ENCODE results near the gene RBM20. TPM values are rescaled to one million over a fixed set of nuclear protein-coding genes. Genes with fewer than 3 reads are reported as not detected.

Gene RBM20
- total and polyA plus RNA-seq, 2 of the 13 experiments (the other 11 are each of a cell fraction or from before 2014, with no cell fraction given), result 0.02 to 0.22 TPM

DNA sequence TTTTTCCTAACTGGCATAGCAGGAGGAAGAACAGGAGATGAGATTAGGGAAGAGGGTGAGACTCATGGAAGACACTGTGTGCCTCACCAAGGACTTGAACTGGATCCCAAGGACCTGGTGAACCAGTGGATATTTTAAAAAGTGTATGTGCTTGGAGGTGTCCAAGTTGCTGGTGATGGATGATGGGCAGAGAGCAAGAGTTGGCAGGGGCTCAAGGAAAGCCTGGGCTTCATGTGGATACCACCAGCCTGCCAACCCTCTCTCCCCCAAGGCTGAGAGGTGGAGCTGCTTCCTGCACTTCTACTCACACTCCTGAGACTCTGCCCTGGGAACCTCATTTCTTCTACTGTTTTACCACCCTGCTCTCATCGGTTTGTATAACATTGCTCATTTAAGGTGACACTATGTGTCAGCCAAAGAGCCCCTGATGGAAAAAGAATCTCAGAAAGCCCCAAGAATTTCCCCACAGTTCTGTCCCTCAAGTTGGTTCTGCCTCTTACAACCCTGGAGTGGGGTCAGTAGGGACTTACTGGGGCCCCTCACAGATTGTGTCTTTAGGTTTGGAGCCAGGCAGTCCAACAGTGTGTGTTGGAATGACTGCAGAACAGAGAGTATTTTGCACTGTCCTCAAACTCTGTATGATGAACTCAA, 171.3 kb downstream of the RBM20 start:
- H3K4me2 ChIP-seq (ENCODE audit: low read depth, low read length), result no peak overlapping the region
- no peaks in the 10 kb centered on the region for H3K9me3 ChIP-seq (ENCODE audit: low read length)
- ChIA-PET POLR2A (no interaction called here), CTCF (ENCODE audit: low intra/inter-chr PET ratio, low total read pairs) (no interaction called here)
- BruUV-seq (replicated peaks), result no TSS peak
- H3K79me2 ChIP-seq (ENCODE audit: insufficient read depth, low read length), result no peaks in the 10 kb centered on the region
- peaks cover 28% of the 10 kb centered on the region for H3K4me1 ChIP-seq (ENCODE audit: insufficient read depth, low read length)
- DNase-seq (ENCODE audit: low spot score) (no peak), FAIRE-seq (no peak), ATAC-seq (no peak)
- no peaks in the 10 kb centered on the region for H4K20me1 ChIP-seq (ENCODE audit: insufficient read depth, low read length)
- no peak overlapping the region for H3K27ac ChIP-seq (ENCODE audit: extremely low read length, insufficient read depth, low read length)
- no peak overlapping the region for H2AFZ ChIP-seq (ENCODE audit: low read length)
- WGBS (ENCODE audit: low lambda C conversion rate), result 0% methylated on average over 1 of the region's 1 CpG
- peaks cover 0 to 1% of the 10 kb centered on the region in 2 experiments; a peak in 2 of 5 replicates for H3K27me3 ChIP-seq (ENCODE audit: control insufficient read depth in 1 of 2, insufficient read depth in 2 of 2, low read length in 2 of 2)
- TF ChIP-seq, protein P1, sequence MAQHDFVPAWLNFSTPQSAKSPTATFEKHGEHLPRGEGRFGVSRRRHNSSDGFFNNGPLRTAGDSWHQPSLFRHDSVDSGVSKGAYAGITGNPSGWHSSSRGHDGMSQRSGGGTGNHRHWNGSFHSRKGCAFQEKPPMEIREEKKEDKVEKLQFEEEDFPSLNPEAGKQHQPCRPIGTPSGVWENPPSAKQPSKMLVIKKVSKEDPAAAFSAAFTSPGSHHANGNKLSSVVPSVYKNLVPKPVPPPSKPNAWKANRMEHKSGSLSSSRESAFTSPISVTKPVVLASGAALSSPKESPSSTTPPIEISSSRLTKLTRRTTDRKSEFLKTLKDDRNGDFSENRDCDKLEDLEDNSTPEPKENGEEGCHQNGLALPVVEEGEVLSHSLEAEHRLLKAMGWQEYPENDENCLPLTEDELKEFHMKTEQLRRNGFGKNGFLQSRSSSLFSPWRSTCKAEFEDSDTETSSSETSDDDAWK (CRISPR knock-in tag; IDR thresholded peaks at IDR 0.05), result no peak
- intact Hi-C loops (cut with micrococcal nuclease; ENCODE audit: unreplicated experiment) (no loop called here), in situ Hi-C loops (cut with HindIII; ENCODE audit: extremely low pct_ligation_motif_present, low pct_unique_long_range_greater_than_20kb) (no loop called here)
- no peaks in the 10 kb centered on the region for H3K36me3 ChIP-seq (replicated peaks in 1 of 2; ENCODE audit: control insufficient read depth in 1 of 2, insufficient read depth in 2 of 2, low read length in 2 of 2)
- no peak overlapping the region for H3K4me3 ChIP-seq (replicated peaks in 1 of 3; ENCODE audit: insufficient read depth in 1 of 3, low read depth in 2 of 3, low read length in 3 of 3)
- H3K9ac ChIP-seq (ENCODE audit: insufficient read depth, low read depth, low read length), result no peak overlapping the region

GRCh38 chr10:110817614-110818013, 173.5 kb downstream of the RBM20 start:
- DNase-seq (ENCODE audit: low spot score), result no peak
- intact Hi-C loops (cut with micrococcal nuclease; ENCODE audit: unreplicated experiment) (no loop called here), in situ Hi-C loops (cut with HindIII; ENCODE audit: extremely low pct_ligation_motif_present, low pct_unique_long_range_greater_than_20kb) (no loop called here)
- no peaks in the 10 kb centered on the region for H3K9me3 ChIP-seq (ENCODE audit: low read length)
- POLR2A ChIA-PET, result interaction anchor here (1.5 kb wide), 1 partner anchor 54 kb away, joined by 3 read pairs; no protein-coding TSS in a partner anchor
- BruUV-seq (replicated peaks), result no TSS peak
- CTCF ChIA-PET (ENCODE audit: low intra/inter-chr PET ratio, low total read pairs), result no interaction called here
- H3K4me3 ChIP-seq (replicated peaks in 1 of 3; ENCODE audit: insufficient read depth in 1 of 3, low read depth in 2 of 3, low read length in 3 of 3), result no peak overlapping the region
- H3K79me2 ChIP-seq (ENCODE audit: insufficient read depth, low read length), result no peaks in the 10 kb centered on the region
- H3K4me1 ChIP-seq (ENCODE audit: insufficient read depth, low read length), result peaks cover 31% of the 10 kb centered on the region
- H4K20me1 ChIP-seq (ENCODE audit: insufficient read depth, low read length), result no peaks in the 10 kb centered on the region
- H3K27ac ChIP-seq (ENCODE audit: extremely low read length, insufficient read depth, low read length), result no peak overlapping the region
- peak; percentile 19; the same call in 1 of the 3 replicates for ATAC-seq
- no peaks in the 10 kb centered on the region for H3K36me3 ChIP-seq (replicated peaks in 1 of 2; ENCODE audit: control insufficient read depth in 1 of 2, insufficient read depth in 2 of 2, low read length in 2 of 2)
- H2AFZ ChIP-seq (ENCODE audit: low read length), result no peak overlapping the region
- TF ChIP-seq RFX3 (CRISPR knock-in tag; IDR thresholded peaks at IDR 0.05) (no peak), MXI1 (IDR thresholded peaks at IDR 0.05; ENCODE audit: borderline replicate concordance, low read depth, low read length) (no peak), ZFP36L2 (CRISPR knock-in tag; IDR thresholded peaks at IDR 0.05) (no peak), YEATS4 (CRISPR knock-in tag; IDR thresholded peaks at IDR 0.05; ENCODE audit: borderline replicate concordance) (no peak), ELK4 (CRISPR knock-in tag; IDR thresholded peaks at IDR 0.05; ENCODE audit: borderline replicate concordance) (no peak), STAT6 (CRISPR knock-in tag; IDR thresholded peaks at IDR 0.05; ENCODE audit: borderline replicate concordance) (no peak)
- TF ChIP-seq, protein P2, sequence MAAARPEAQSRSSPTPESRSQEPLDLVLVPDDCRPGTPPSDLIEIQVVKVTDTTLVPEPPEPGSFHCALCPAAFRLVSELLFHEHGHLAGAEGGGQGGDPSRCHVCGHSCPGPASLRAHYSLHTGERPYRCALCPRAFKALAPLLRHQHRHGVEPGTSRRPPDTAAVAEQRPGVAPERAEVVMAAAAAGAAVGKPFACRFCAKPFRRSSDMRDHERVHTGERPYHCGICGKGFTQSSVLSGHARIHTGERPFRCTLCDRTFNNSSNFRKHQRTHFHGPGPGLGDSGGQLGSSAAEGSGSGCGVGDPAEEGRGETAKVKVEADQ (CRISPR knock-in tag; IDR thresholded peaks at IDR 0.05; ENCODE audit: borderline replicate concordance), result no peak
- 35% methylated on average over 4 of the region's 4 CpGs for WGBS (ENCODE audit: low lambda C conversion rate)
- H3K27me3 ChIP-seq (ENCODE audit: control insufficient read depth in 1 of 2, insufficient read depth in 2 of 2, low read length in 2 of 2), result peaks cover 0 to 1% of the 10 kb centered on the region in 2 experiments; a peak in 1 of 5 replicates
- H3K4me2 ChIP-seq (ENCODE audit: low read depth, low read length), result peak overlapping the region; percentile 16; the same call in 1 of the 2 replicates
- H3K9ac ChIP-seq (ENCODE audit: insufficient read depth, low read depth, low read length), result no peak overlapping the region
- FAIRE-seq, result no peak
